Measurements from ENCODE around the gene ADAMTSL1.

Gene ADAMTSL1

DNA sequence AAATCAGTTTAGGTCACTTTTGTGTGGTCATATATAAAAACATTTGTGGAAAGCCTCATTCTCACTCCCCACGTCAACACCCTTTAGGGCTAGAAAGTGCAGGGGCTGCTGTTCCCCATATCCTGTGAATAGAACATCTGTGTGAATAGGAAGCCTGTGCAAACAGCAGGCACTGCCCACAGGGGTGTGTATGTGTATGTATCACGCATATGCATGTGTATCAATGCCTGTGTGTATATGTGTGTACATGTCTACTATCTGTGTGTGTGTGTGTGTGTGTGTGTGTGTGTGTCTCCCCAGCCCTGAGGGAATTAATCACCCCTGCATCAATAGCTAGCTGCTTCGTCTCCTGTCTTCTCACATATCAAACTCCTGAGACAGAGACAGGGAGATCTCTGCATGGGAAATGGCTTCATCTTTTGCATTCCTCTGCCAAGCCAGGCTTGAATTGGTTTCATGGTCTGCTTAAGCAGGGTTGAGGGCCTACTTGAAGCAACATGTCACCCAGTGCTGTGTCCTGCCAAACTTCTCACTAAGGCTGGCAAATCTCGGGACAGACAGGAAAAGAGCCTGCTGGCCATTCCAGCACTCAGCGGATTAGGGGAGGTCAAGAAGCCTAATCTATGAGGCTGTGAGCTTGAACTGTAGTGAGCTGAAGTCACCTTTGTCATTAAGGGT lies 265.8 kb downstream of the ADAMTSL1 start:
- DNase-seq (ENCODE audit: low read depth, low spot score), result no peak

DNA sequence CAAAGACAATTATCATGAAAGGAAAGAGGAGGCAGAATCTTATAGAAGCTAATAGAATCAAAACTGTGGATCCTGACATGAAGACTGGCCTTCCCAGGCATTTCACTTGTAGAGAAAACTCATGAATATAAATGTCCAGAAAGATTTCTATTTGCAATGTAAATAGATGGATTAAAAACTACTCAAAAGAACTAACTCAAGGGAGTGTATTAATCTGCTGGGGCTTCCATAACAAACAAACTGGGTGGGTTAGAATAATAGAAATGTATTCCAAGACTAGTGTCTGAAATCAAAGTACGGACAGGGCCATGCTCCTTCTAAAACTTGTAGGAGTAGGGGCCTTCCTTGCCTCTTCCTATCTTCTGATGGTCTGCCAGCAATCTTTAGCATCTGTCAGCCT lies 267.4 kb downstream of the ADAMTSL1 start:
- no peak for DNase-seq (ENCODE audit: low read depth, low spot score)

DNA sequence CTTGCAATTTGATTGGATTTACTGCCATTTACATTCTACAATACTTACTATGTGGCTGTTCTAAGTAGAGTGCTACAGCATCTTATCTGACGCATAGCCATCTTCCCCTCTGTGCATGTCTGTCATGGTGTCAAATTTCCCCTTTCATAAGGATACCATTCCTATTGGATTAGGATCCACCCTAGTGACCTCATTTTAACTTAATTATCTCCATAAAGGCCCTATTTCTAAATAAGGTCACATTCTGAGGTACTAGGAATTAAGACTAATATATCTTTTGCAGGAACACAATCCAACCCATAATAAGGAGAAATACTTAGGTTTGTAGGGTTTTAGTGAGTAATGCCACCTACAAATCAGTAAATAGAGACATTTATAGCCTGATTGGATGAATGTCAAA lies 268.0 kb downstream of the ADAMTSL1 start:
- DNase-seq (ENCODE audit: low read depth, low spot score), result no peak

DNA sequence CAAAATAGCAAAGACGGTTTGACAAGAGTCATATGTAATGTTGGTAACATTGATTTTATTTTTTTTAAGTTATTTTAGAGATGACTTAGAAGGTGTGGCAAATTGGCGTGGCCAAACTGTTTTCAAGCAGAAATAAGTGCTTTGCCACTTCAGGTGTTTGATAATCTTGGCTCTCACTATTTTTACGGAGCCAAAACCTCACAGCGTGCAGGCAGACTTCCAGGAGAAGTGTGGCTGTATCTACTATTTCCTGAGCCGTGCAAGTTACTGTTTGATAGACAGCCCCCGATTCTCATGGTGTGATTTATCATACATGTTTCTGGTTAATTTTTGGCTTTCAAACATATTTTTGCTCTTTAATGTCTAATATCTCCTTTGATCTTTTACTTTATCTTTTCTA lies 269.5 kb downstream of the ADAMTSL1 start:
- no peak for DNase-seq (ENCODE audit: low read depth, low spot score)

DNA sequence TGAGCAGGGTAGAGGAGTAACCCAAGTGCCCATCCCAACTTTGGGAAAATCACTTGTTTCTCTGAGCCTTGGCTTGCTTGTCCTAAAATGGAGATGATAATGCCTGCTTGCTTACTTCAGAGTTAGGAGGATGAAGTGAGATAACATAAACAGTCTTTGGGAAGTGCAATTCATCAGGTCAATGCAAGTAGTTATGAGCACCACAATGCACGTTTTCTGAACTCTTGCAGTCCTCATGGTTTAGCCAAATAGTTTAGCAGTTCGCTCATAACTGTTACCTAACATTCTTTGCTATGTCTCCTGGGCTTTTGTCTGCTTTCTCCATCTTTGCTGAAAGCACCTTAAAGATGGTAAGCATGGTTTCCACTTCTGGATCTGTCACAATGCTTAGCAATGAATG lies 270.0 kb downstream of the ADAMTSL1 start:
- no peak for DNase-seq (ENCODE audit: low read depth, low spot score)

DNA sequence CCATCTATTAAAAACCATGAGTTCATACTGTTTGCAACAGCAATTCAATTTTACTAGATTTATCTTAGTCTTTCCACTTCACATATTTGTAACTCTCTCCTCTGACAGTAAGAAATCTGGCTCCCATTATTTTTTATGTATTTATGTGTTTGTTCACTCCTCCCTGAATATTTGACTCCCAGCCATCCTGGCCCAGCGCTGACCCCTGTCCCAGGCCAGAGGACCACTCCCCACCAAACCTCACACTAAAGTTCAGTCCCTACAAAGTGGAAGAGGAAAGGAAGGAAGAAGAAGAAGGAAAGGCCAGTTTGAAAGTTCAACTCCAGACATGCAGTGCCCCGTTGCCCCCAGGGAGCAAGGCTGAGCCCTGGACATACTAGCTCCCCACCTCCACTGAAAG lies 271.8 kb downstream of the ADAMTSL1 start:
- no peak for DNase-seq (ENCODE audit: low read depth, low spot score)

DNA sequence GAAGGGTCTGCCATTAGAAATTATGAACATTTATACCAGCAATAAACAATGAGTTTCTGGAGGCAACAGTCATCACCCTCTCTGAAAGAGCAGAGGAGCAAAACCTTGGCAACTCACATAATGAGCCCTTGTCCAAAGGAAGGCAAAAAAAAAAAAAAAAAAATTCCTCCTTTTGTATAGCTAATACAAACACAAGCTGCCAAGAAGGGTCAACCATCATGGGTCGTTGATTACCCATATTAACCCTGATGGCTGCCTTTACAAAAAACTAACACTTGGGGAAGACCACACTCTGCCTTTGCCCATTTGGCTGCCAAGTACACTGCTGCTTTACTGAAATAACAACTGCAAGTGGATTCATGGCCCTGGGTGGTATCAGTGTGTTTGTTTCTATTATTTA lies 272.7 kb downstream of the ADAMTSL1 start:
- no peak for DNase-seq (ENCODE audit: low read depth, low spot score)

DNA sequence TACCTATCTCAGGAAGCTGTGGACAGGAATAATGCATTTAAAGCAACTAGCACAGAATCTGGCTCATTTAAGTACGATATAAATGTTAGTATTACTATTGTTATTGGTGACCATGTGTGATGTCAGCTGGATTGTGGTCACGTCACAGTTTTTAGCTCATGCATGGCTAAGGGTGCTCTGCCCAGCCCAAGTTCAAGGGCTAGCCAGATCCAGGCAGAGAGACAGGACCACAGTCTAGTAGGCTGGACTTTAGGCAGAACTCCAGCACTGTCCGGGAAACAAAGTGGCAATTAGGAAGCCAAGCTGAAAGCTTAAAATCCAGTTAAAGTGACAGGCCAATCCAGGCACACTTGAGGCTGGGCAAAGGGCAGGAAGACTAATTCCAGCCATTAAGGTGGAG lies 273.6 kb downstream of the ADAMTSL1 start:
- DNase-seq (ENCODE audit: low read depth, low spot score), result no peak

DNA sequence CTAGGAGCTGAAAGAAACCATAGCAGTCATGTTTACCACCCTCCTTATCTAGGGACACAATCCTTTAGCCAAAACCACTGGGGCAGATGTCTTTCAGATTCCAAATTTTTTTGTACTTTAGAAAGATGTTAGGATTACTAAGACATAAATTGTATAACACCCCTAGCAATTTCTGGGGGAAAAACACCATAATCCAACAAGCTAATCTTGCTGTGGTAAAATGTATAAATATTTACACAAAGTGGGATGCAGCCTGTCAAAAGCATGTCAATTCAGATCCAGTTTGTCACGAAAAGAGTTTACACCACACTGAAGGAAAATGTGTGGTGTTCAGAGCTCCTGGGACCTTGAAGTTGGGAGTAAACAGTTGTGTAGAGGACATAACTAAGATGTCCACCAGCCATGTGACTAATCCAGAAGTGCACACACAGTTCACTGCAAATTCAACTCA lies 274.3 kb downstream of the ADAMTSL1 start:
- DNase-seq (ENCODE audit: low read depth, low spot score), result no peak

DNA sequence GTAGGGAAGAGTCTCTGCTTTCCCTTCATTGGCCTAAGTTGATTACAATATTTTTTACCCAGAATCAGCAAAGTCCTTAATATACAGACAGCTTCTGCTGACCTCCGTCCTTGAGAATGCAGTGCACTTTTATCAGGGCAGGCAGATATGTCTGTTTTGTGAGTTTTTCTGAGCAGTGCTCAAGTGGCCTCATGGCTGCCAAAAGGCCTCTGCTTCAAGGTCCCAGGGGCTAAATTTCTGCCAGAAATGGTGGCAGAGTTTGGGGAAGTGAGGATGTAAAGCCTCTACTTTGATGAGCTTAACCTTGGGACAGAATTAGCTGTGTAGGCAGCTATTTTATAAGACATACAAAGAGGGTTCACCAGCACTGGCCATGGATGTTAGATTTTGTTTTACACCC lies 275.8 kb downstream of the ADAMTSL1 start:
- no peak for DNase-seq (ENCODE audit: low read depth, low spot score)

DNA sequence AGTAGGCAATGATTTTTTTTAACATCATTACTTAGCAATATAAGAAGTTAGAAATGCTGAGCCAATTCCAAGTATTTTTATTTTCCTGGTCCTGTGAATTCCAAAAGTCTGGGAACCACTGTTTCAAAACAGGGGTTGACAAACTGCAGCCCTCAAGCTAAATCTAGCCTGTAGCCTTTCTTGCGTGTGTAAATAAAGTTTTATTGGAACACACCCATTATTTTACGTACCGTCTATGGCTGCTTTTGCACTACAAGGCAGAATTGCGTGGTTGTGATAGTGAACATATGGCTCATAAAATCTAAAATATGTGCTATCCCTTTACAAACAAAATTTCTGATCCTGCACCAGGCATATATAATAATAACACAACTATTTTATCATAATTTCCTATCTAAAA lies 280.0 kb downstream of the ADAMTSL1 start:
- DNase-seq (ENCODE audit: low read depth, low spot score), result no peak

DNA sequence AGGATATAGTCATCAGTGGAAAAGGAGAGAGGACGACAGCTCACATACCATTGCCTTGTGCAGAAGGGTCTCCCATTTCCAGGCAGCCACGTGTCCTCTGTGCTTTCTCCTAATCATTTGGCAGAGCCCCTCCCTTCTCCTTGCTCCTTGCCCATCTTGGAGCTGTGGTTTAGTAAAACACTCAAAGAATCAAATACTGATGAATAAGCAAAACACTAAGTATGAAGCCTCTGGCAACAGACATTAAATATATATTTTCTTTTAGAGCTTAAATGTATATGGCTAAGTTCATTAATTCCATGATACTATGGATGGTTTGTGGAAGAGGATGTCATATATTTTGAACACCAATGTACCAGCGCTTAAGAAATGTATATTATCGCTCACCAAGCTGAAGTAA lies 280.6 kb downstream of the ADAMTSL1 start:
- no peak for DNase-seq (ENCODE audit: low read depth, low spot score)

DNA sequence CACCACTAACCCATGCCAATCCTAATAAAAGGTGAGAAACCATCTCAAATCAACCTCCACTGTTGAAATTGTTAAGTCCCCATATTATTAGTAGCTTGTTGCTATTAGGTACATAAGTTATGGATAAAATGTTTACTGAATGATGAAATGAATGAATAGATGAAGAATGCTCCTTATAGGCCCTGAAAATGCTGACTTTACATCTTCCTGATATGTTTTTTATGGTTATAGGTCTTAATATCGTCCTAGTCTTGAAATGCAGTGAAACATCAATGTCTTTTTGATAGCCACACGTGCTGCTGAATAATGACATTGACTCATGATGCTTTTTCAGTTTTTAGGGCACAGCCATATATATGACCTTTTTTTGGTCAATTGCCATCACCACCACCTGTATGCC lies 281.3 kb downstream of the ADAMTSL1 start:
- DNase-seq (ENCODE audit: low read depth, low spot score), result no peak

DNA sequence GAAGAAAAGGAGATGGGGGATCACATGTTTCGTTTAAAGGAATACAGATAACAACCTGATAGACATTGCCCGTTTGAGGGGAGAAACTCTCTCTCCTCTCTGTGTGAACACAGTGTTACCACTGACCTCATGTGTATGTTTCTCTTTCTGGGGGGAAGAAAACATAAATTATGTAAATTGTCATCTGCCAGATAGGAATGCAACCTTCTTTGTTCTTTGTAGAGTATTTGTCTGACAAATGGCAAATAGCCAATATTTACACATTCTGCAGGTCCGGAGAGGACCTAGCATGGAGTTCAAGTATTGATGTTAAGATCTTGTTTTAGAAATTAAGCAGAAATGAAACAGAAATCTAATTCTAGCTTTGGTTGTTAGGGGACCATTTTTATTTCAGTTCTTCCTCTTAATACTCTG lies 282.8 kb downstream of the ADAMTSL1 start:
- no peak for DNase-seq (ENCODE audit: low read depth, low spot score)

DNA sequence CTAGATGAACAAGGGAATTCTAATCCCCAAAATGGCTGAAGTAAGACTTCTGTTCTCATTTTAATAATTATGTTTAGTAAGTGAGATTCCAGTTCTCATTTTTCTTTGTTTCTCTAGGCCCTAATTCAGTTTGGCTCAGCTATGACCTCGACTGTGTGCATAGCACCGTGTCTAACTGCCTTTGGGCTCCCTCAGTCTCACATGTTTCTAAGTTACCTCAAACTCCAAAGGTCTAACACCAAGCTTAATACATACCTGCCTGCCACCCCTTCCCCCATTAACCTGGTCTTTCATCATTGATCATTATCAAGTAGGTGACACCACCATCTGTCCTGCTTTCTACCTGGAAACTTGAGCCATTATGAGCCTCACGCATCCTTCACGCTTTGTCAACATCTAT lies 285.9 kb downstream of the ADAMTSL1 start:
- DNase-seq (ENCODE audit: low read depth, low spot score), result no peak

DNA sequence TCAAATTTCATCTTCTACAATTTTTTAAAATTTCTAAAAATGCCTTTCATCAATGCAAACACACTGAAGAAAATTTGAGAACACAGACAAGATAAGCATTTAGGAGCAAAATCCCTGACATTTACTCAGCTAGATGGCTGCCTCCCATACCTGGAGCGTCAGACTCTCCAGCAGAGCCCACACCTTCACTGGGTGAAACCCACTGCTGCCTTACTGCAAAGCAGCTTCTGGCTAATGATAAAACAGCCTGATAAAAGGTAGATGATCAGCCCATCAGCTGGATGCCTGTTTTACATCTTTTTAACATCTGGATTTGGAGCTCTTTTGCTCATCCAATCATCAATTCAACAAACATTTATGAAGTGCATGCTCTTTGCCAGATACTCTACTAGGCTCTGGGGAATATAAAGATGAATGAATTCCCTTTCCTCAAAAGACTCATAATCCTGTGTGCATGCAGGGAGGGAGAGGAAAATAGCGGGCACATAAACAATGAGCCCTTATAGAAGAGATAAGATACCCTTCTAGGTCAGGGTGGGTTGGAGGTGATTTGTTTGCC lies 287.9 kb downstream of the ADAMTSL1 start:
- DNase-seq (ENCODE audit: low read depth, low spot score), result no peak

DNA sequence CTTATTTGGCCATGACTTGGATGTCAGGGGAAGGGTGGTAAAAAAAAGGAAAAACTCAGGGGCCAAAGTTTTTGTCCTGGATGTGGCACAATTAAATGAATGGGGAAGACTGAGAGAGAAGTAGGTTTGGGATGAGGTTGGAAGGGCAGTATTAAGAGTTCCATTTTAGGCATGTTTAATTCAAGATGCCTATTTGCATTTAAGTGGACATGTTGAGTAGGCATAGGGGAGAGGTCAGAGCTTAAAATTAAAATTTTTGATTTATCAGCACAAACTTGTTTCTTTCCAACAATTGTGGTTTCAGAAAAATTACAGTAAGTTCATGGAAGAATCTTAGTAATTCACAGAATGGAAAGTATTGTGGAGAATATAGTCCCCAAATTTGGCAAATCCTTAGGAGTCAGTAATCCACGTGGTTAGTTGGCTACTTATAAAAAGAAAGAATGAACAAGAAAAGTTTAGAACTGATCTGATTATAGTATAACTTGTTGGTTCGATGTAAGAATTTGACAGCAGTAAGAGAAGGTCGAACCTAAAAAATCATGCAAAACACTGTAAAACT lies 293.1 kb downstream of the ADAMTSL1 start:
- DNase-seq (ENCODE audit: low read depth, low spot score), result no peak

DNA sequence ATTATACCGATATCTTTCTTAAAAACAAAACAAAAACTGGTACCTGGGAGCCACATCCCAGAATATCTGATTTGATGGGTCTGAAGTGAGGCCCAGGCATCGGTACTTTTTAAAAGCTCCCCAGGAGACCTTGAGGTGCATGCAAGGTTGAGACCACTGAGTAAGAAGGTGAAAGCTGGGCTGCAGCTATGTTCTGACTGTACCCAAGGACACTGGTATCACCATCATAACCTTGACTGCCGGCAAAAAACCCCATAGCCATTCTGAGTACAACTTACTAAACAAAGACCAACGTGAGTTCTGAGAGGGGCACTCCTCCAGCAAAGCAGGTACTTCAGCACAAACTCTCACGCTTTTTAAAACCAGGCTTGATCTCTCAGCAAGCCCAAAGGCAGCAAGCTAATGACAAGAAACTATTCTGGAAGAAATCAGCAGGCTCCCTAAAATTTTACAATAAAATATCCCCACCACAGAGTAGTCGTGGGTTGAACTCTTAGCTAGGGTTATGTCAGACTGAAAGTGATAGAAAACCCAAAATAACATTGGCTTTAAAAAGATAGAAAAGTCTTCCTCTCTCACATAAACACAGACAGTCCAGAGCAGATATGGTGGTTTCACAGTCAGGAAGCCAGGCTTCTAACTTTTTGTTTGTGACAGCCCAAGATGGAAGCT lies 295.1 kb downstream of the ADAMTSL1 start:
- no peak for DNase-seq (ENCODE audit: low read depth, low spot score)

DNA sequence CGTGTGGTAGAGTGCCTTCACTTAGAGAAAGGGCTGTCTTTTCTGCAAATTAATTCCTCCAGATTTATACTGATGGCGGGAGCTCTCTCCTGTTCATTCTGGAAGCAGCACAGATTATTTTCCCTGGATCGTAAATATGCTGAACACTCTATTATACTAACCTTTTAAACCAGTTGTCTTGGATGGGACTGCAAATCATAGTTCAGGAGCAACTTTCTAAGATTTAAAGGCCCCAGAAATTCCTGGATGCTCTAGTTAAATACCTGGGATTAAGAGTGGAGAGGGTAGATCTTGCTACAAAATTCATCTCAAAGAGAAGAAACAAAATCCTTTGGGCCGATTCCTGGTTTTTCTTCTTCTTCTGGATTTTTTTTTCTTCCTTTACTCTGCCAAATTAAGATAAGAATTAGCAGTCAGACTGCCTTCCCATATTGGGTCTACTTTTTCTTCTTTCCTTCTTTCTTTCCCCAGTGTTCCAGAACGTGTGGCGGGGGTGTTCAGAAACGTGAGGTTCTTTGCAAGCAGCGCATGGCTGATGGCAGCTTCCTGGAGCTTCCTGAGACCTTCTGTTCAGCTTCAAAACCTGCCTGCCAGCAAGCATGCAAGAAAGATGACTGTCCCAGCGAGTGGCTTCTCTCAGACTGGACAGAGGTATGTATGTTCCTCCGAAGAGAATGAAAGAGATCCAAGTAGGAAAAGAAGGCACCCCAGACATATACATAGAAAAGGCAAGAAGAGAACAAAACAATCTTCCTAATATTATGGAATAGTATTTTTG lies 296.4 kb downstream of the ADAMTSL1 start:
- DNase-seq (ENCODE audit: low read depth, low spot score), result no peak

DNA sequence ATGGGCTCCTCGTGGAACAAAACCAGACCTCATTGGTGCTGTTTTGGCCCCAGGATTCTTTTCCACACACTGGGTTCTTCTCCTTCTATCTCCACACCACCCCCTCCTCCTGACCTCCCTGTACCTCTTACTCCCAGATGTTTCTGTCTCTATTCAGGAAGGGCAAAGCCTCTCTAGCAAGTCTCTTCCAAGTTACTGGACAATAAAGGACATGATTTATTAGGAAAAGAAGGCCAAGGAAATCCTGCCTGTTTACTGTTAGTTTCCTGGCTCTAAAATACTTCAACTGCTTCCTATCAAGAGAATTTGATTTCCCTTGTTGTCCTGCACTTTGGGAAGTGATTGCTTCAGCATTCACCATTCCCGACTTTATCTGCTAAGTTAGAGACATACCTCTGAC lies 297.1 kb downstream of the ADAMTSL1 start:
- DNase-seq (ENCODE audit: low read depth, low spot score), result no peak

DNA sequence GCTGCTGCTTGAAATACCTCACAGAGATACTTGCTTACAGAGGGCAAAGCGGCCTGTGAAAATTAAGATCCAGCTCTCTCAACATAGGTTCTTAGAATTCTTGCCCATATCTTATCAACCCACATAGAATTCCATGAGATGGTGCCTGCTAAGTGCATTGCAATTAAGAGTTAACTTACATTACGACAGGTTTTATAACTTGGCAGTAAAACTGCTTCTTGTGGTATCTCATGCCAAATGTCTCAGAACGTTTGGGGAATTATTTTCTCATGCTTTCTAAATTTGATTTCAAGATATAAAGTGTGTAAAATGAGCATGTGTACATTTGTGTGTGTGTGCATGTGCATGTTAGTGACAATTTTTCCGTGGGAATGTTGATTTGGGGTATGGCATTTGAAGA lies 297.8 kb downstream of the ADAMTSL1 start:
- DNase-seq (ENCODE audit: low read depth, low spot score), result no peak

DNA sequence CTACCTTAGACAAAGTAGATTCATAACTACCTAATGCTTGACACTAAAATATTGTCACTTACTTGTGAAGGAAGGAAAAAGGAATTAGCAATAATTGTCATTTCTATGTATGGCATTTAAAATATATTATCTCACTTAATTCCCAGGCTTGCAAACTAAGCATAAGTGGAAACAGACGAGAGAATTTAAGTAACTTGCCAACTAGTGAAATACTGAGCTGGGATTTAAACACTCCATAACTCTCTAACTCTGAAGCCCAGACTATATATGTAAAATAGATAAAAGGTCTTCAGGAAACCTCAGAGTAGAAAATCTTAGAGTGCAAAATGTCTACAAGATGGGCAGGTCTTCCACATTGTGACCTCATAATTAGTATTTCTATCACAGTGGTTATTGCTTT lies 301.3 kb downstream of the ADAMTSL1 start:
- no peak for DNase-seq (ENCODE audit: low read depth, low spot score)
